Measurements from ENCODE around the gene CTSD. TPM values are rescaled to one million over a fixed set of nuclear protein-coding genes. Genes with fewer than 3 reads are reported as not detected.

The CTSD gene
- total RNA-seq, 1 experiment from 2014 or later: 475 TPM

DNA sequence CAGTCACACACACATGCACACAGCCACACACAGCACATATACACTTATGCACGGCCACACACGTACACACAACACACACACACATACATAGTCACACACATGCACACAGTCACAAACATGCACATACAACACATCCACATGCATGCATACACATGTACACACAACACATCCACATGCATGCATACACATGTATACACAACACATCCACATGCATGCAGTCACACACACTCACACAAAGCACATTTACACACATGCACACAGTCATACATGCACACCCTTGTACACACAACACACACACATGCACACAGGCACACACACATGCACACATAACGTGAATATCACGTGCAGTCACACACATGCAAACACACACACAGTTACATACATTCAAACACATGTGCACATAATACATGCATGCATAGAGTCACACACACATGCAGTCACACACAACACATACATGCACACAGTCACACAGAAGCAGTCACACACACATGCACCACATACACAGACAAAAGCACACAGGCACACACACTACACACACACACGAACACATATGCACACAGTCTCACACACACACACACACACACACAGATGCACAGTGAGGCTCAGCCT is 32.2 kb downstream of the CTSD start:
- no peak for DNase-seq (ENCODE audit: low read depth)

DNA sequence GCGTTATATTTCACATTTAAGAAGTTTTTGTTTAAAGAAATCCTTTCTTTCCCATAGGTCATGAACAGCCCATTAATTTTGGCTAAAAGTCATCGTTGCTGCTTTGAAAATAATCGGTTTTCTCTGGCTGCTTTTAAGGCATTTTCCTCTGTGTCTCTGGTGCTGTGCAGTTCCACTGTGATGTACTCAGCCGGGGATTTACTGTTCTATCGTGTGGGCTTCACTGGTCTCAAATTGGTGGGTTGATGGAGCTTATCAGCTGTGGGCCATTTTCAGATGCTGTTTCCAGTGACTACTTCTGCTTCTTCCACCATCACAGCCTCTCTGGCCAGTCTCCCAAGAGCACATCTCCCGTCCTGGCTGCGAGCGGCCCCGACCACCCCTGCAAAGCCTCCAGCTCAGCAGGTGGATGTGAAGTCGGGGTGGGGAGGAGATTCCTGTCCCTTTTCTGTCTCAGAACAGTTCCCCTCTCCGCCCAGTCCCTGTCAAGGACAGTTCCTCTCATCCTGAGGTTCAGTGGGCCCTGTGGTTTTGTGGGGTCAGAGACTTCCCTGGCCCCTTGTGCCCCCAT is 33.6 kb downstream of the CTSD start:
- DNase-seq (ENCODE audit: low read depth): no peak

DNA sequence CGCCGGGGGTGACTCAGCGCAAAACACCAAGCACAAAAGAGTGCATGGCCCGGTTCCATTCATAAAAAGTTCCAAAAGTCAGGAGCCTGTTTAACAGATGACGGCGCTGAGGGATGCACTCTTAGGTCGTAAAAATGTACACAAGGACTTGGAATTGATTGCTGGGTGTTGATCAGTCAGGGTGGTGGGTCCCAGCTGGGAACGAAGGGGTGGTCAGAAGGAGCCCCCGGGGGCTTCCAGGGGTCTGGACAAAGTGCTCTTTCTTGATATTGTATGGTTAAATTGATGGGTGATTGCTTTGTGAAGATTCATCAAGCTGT is 34.1 kb downstream of the CTSD start:
- DNase-seq (ENCODE audit: low read depth): no peak

DNA sequence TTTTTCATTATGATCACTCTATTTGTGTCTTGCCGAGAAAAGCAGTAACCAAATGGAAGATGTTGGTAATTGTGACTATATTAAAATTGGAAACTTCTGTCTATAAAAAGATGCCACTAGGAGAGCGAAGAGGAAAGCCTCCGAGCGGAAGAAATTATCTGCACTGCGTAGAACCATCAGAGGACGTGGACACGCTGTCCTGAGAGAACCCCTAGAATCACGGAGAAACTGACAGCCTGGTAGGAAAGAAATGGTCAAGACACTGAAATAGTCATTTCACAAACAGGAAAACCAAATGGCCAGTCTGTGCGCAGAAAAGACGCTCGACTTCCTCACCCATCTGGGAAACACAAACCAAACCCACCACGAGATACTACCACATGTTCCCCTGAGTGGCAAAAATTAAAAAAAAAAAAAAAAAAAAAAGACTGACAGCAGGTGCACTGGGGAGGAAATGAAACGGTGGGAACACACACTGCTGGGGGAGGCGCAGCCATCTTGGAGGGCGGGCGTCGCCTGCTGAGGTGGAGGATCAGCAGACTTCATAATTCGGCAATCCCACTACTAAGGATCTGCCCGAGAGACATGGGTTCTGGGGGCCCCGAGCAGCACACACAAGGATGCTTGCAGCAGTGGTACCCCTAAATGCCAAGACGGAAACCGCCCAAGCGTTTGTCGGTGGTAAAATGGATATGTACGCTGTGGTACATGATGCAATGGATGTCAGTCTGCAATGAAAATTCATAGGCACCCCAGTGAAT is 34.6 kb downstream of the CTSD start:
- DNase-seq (ENCODE audit: low read depth): no peak

DNA sequence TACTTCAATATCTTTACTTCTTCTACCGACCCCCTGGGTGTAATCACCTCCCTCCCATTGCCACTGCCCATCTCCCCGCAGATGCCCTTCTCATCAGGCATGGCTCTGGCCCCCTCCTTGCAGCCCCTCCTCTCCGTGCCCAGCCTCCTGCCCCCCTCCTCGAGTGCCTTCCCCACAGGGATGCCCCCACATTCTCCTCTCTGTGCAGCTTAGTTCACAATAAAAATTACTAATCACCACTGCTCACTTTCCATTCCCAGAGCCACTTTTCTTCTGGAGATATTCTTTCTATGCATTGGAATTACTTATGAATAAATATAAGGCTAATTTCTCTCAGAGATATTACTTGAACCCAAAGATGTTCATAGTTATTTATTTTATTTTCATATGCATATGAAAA is 35.4 kb downstream of the CTSD start:
- DNase-seq (ENCODE audit: low read depth): no peak

DNA sequence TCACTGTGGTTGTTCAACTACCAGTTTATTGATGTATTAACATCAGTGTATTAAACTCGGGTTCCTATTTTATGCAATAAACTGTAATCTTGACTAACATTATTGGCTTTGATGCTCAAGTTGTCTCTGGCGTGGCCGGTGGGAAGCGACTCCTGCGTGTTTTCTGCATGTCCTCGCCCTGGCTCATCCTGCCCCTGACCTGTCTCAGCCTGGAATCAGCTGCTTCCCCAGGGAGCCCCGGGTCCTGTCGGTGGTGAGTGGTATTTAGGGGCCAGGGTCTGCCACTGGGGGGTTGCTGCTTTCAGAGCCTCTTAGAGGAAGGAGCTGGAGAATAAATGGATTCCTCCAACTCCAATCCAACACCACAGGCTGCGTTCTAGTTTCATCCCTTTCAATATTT is 35.9 kb downstream of the CTSD start:
- DNase-seq (ENCODE audit: low read depth): no peak

DNA sequence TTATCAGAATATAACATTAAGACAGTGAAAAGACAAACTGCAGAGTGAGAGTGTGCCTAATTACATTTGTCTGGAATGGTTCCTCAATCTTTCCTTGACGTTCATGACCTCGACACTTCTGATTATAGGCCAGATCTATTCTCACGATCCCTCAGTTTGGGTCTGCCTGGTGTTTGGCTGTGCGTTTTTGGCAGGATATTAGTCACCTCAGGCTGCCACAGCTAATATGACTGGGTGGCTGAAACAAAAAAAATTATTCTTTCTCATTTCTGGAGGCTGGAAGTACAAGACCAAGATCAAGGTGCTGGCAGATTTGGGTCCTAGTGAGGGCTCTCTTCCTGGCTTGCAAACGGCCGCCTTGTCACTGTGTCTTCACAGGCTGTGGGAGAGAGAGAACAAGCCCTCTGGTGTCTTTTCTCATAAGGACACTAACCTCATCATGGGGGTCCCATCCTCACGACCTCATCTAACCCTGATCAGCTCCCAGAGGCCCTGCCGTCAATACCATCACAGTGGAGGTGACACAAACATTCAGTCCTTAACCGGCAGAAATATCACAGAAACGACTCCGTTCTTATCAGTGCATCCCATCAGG is 36.5 kb downstream of the CTSD start:
- DNase-seq (ENCODE audit: low read depth): no peak

DNA sequence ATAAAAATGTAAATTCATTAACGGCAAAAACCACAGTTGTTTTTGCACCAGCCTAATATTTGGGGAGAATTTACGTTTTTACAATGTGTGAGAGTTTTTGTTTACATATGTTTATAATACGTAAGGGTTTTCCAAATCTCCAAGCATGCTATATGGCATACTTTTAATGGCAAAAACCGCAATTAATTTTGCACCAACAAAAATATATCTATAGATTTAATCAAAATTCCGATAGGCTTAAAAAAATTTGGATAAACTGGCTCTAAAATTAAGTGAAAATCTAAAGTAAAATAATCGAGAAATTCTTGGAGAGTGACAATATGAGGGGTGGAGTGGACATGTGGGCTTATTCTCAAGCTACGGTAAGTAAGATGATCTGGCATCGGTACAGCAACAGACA is 43.9 kb downstream of the CTSD start:
- no peak for DNase-seq (ENCODE audit: low read depth)

DNA sequence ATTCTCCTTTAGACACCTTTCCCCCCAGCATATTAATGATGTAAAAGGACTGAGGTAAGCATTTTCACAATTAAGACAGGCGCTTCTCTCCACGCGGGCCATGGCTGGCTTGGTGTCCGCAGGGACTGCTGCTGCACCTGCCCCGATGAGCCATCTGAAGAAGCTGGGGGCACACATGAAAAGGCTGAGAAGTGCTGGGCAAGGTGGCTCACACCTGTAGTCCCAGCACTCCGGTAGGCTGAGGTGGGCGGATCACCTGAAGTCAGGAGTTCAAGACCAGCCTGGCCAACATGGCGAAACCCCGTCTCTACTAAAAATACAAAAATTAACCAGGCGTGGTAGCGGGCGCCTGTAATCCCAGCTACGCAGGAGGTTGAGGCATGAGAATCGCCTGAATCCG is 45.4 kb downstream of the CTSD start:
- DNase-seq (ENCODE audit: low read depth): no peak

DNA sequence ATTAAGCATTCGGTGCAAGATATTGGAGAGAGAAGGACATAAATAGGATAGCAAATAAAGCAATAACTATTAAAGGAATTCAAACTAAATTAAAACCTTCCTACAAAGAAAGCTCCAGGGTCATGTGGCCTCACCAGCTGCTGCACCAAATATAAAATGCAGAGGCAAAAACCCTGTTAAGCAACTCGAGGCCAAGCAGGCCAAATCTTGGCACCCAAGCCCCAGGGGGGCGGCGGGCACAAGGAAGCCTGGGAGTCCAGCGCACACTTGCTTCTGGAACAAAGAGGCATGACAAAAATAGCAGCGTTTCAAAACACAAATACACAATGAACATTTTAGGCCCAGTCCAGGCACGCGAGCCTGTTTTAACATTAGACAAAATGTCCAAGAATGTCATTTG is 46.0 kb downstream of the CTSD start:
- DNase-seq (ENCODE audit: low read depth): no peak

DNA sequence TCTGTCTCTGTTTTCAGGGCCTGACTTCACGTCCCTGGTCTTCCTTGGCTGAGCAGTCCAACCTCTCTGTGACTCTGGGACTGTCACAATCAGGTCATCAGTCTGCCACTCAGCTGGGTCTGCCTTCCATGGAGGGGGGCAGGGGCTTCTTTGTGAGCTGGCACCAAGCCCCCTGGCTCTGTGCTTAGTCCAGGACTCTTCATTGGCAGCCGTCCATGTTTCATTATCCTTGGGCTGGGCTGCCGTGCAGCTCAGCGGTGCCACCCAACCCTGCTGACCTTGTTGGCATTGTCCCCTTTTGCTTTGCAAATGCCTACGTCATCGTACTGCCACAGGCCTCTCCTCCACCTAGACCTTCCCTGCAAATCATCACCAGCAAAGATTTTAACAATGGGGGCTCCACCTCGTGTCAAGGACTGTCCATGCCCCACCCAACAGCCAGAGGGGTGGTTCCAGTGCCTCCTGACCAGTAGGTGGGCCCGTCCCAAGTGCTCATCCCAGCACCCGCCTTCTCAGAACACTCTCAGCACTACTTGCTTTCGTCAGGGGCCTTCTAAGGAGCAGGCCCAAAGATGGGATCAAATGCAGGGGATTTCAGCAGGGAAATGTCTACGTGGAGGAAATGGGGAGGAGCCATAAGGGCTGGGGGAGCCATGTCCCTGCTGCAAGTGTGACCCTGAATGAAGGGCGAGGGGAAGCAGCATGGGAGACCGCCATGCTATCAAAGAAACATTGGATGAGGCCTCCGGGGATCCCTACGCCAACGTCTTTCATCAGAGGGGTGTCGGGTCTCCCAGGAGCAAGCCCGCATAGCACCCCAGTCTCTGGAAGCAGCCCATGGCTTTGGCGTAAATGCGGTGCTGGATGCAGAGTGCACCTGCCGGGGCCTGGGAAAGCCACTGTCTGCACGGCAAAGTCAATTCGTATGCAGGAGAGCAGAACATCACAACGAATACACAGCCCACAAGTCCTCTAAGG is 48.5 kb downstream of the CTSD start:
- DNase-seq (ENCODE audit: low read depth): no peak

DNA sequence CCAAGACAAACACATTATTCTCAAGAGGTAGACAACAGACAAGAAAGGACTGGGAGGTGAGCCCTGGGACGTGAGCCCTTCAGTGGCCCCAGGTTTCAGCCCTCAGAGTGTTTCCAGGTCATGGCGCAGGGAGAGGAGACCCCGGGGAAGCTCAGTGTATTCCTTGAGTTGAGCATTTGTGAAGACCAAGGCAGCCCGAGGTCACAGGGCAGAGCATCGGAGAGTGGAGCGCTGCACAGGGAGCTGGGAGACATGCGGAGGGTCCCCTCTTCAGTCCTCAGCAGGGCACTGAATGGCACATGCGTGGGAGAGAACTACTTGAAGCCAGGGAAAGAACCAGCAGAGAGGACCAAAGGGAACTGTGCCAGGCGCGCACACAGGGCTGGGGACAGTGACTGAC is 55.0 kb downstream of the CTSD start:
- DNase-seq (ENCODE audit: low read depth): no peak

DNA sequence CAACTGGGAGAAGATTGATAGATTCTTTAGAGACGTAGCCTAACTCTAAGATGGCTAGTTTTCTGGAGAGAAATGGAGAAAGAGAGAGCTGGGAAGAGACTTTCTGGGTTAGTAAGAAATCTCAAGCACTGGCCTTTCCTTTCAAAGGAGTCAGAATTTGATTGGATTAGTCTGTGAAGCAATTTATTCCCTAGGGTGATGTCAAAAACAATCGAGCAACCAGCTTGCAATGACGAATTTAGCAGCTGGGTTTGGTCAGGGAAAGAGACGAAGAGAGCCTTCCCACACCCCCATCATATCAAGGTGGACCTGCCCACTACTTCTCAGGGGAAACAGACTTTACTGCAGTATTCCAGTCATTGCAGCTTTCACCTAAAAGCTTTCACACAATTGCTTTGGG is 56.0 kb downstream of the CTSD start:
- peak; percentile 32 for DNase-seq (ENCODE audit: low read depth)

DNA sequence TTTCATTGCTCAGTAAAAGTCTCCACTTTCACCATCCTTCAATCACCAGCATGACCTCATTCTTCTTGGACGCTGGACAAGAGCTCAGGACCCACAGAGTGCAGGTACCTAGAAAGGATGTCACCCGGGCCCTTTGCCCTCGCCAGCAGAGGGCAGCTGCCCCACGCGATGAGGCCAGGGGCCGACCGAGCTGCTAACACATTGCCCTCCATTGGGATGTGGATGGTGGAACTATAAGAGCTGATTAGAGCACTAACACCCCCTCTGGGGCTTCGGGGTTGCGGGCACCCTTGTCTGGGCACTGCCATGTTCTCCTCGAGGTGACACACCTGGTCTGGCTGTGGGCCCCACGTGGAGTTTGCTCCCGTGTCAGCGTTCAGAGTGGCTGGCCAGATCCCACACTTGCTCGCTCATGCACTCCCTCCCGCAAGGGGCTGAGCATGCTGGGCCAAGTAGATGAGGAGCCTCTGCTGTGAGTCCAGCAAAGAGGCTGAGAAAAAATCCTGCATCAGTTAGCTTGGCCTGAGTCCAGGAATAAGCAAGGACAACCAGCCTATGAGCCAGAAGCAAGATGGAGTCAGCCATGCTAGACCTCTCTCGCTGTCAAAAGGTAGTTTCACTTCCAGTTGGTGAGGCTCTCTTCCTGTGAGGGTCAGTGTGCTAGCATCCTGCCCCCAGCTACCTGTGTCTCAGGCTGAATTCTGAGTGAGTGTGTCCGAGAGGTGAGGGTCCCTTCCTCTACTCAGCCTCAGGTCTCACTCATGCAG is 56.9 kb downstream of the CTSD start:
- peak; percentile 3 for DNase-seq (ENCODE audit: low read depth)

DNA sequence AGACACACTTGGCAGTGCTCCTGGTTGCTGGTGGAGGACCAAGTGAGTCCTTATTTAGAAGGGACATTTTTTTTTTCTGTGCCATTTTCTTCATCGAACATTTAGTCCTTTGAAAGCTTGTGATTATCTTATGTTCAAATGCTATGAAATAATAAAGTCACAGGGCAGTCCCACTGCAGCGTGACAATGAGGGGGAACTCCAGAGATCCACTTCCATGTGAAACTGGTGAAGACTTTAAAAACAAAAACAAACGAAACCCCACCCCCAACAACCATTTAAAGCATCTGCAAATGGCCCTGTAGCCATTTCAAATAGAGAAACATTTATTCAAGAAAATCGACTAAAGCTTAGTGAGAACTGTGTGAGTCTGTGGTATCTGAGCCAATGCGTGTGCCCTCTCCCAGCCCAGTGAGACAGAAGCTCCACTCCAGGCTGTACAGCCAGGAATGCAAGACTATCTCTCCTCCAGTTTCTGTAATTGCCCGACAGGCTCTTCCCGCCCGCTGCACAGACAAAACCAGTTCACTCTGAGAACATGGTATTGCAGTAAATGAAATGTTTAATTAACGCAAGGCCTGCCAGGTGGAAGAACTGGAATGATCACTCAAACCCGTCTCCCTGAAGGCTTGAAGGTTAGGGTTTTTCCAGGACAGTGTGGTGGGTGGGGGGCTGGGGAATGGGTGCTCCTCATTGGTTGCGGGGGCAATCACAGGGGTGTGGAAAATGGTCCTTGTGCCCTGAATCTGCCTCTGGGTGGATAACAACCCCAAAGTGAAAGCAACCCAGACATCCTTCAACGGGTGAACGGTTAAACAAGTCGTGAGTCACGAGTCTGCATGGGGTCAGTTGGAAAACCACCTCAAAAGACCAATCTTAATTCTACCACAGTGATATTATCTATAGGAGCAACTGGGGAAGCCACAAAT is 58.3 kb downstream of the CTSD start:
- DNase-seq (ENCODE audit: low read depth): peak; percentile 15

DNA sequence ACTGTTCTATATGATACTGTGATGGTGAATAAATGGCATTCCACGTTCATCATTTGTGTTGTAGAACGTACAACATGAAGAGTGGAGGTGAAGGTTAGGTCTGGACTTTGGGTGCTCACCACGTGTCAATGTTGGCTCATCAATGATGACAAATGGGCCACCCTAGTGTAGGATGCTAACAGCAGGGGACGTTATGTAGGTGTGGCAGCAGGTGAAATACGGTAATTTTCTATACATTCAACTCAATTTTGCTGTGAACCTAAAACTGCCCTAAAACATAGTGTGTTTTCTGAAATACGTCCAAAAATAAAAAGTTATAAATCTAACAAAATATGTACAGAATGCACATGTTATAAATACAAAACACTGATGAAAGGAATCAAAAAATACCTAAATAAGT is 60.6 kb downstream of the CTSD start:
- no peak for DNase-seq (ENCODE audit: low read depth)
